ENCODE data around the gene FAAP20.

The FAAP20 gene

DNA sequence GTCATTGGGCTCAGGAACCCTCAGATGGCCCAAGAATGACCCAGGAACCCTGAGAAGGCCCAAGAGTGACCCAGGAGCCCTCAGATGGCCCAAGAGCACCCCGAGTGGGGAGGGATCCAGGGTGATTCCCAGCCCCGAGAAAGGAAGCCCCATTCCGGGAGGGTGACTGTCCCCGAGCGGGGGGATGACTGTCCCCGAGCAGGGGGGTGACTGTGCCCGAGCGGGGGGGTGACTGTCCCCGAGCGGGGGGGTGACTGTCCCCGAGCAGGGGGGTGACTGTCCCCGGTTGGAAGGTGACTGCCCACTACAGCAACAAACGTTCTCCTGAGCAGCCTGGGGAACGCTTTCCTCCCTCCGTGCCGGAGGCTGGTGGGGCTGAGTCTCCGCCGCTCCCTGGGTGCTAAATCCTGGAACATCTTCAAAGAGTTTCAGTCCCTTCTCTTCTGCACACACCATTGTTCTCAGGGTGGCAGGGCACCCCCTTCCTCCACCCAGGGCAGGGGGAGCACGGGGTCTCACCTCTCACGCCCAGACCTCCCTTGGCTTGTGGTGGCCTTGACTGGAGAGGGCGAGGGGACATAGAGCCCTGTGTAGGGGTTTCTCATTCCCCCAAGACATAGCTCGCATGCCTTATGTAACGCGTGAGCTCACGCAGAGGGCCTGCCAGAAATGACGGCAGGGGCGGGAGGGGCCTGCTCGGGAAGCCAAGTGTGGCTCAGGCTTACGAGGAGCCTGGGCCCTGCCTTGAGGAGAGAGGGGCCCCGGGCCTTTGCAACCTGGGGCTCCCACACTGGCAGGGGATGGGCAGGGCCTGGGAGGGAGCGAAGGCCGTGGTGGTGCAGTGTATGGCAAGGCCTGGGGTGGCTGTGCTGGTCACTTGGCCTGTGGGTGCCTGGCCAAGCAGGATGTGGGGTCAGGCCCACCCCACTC, 19.3 kb upstream of the FAAP20 start:
- Histone ChIP-seq H3K4me1 (ENCODE audit: insufficient read depth, low read length, severe bottlenecking) (no peaks in the 10 kb centered on the region), H4K20me1 (ENCODE audit: insufficient read depth, low read length) (no peaks in the 10 kb centered on the region), H3K4me3 (ENCODE audit: low read depth, low read length, poor library complexity, severe bottlenecking) (no peak overlapping the region), H3K4me2 (ENCODE audit: low read length) (no peak overlapping the region), H2AFZ (ENCODE audit: low read length) (no peak overlapping the region), H3K27me3 (ENCODE audit: insufficient read depth, low read length) (no peaks in the 10 kb centered on the region; the same call in 1 of the 2 replicates), H3K36me3 (ENCODE audit: insufficient read depth, low read length) (no peaks in the 10 kb centered on the region), H3K9ac (ENCODE audit: low read length) (no peak overlapping the region), H3K9me2 (ENCODE audit: low read depth, low read length) (no peaks in the 10 kb centered on the region), H3K79me2 (ENCODE audit: insufficient read depth, low read length) (no peaks in the 10 kb centered on the region), H3K27ac (ENCODE audit: low read depth, low read length, poor library complexity, severe bottlenecking) (no peak overlapping the region), H3K9me3 (ENCODE audit: low read length) (no peaks in the 10 kb centered on the region), H3F3A (ENCODE audit: insufficient read depth, low read length) (no peaks in the 10 kb centered on the region)
- TF ChIP-seq, protein P1, sequence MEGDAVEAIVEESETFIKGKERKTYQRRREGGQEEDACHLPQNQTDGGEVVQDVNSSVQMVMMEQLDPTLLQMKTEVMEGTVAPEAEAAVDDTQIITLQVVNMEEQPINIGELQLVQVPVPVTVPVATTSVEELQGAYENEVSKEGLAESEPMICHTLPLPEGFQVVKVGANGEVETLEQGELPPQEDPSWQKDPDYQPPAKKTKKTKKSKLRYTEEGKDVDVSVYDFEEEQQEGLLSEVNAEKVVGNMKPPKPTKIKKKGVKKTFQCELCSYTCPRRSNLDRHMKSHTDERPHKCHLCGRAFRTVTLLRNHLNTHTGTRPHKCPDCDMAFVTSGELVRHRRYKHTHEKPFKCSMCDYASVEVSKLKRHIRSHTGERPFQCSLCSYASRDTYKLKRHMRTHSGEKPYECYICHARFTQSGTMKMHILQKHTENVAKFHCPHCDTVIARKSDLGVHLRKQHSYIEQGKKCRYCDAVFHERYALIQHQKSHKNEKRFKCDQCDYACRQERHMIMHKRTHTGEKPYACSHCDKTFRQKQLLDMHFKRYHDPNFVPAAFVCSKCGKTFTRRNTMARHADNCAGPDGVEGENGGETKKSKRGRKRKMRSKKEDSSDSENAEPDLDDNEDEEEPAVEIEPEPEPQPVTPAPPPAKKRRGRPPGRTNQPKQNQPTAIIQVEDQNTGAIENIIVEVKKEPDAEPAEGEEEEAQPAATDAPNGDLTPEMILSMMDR (IDR thresholded peaks at IDR 0.05; ENCODE audit: low read length): no peak
- TF ChIP-seq EZH2 (IDR thresholded peaks at IDR 0.05; ENCODE audit: borderline replicate concordance, low read length): no peak

DNA sequence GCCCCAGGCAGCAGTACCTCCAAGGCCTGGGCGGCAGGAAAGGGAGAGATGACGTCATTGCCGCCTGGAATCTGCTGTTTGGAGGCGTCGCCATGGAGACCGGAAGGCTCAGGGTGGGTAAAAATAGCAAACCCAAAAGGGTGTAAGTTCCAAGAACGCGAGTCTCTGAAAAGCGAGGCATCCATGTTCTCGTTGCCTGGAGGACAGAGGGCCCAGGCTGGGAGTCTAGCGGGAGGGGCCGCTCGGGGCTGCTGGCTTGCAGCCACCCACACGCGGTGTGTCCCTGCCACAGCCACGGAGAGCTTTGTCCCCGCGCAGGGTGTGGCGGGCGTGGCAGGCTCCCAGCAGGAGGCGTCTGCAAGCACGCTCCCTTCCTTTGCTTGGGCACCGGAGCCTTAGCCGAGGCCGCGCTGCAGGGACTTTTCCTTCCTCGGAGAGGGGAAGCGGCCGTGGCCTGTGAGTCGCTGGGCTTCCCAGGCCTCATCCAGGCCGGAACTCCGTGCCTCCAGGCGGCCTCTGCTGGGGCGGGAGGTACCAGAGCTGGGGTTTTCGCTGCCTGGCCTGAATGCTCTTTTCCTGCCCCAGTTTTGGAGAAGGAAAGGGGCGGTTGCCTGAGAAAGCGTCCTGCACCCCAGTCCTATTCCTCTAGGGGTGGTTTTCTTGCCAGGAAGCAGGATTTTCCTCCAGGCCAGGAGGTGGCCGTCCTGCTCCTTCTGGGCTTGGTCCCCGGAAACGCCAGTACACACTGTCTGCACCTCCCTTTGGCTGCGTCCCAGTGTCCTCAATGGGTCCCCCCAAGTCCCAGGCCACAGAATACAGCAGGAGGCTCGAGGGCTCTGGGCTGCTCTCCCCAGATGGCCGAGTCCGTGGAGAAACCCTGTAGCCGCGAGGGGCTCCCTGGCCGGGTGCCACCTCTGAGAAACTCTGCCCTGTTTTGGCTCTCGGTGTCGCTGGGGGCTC, 18.2 kb upstream of the FAAP20 start:
- TF ChIP-seq, protein P1 (IDR thresholded peaks at IDR 0.05; ENCODE audit: low read length): no peak
- no peak for TF ChIP-seq EZH2 (IDR thresholded peaks at IDR 0.05; ENCODE audit: borderline replicate concordance, low read length)
- H3K9ac ChIP-seq (ENCODE audit: low read length): no peak overlapping the region

DNA sequence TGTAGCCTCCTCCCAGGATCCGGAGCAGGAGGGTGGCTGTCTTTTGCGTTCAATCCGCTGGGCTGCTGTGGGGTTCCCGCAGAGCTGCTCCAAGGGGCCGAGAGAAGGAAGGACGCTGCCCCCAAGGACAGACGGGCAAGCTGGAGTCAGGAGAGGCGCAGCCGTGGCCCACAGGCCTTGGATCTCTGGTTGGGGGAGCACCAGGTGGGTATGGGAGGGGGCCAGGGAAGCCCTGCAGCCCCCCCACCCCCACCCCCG, 17.6 kb upstream of the FAAP20 start:
- H4K20me1 ChIP-seq (ENCODE audit: insufficient read depth, low read length): no peaks in the 10 kb centered on the region
- H3K9me2 ChIP-seq (ENCODE audit: low read depth, low read length): no peaks in the 10 kb centered on the region
- no peak overlapping the region for H3K9ac ChIP-seq (ENCODE audit: low read length)
- no peak for TF ChIP-seq EZH2 (IDR thresholded peaks at IDR 0.05; ENCODE audit: borderline replicate concordance, low read length)
- TF ChIP-seq, protein P1 (IDR thresholded peaks at IDR 0.05; ENCODE audit: low read length): no peak
- no peak overlapping the region for H3K4me2 ChIP-seq (ENCODE audit: low read length)
- no peak overlapping the region for H3K27ac ChIP-seq (ENCODE audit: low read depth, low read length, poor library complexity, severe bottlenecking)
- no peaks in the 10 kb centered on the region for H3K9me3 ChIP-seq (ENCODE audit: low read length)
- H3K27me3 ChIP-seq (ENCODE audit: insufficient read depth, low read length): no peaks in the 10 kb centered on the region; the same call in 1 of the 2 replicates
- no peaks in the 10 kb centered on the region for H3F3A ChIP-seq (ENCODE audit: insufficient read depth, low read length)
- H3K4me1 ChIP-seq (ENCODE audit: insufficient read depth, low read length, severe bottlenecking): no peaks in the 10 kb centered on the region
- H3K79me2 ChIP-seq (ENCODE audit: insufficient read depth, low read length): no peaks in the 10 kb centered on the region
- H3K4me3 ChIP-seq (ENCODE audit: low read depth, low read length, poor library complexity, severe bottlenecking): no peak overlapping the region
- H2AFZ ChIP-seq (ENCODE audit: low read length): no peak overlapping the region
- no peaks in the 10 kb centered on the region for H3K36me3 ChIP-seq (ENCODE audit: insufficient read depth, low read length)

More for the DNA sequence above, 18.2 kb upstream of the FAAP20 start:
- Histone ChIP-seq H3K36me3 (ENCODE audit: insufficient read depth, low read length) (no peaks in the 10 kb centered on the region), H4K20me1 (ENCODE audit: insufficient read depth, low read length) (no peaks in the 10 kb centered on the region), H3K9me2 (ENCODE audit: low read depth, low read length) (no peaks in the 10 kb centered on the region), H3K27me3 (ENCODE audit: insufficient read depth, low read length) (no peaks in the 10 kb centered on the region; the same call in 1 of the 2 replicates), H3K4me2 (ENCODE audit: low read length) (no peak overlapping the region), H2AFZ (ENCODE audit: low read length) (no peak overlapping the region), H3K27ac (ENCODE audit: low read depth, low read length, poor library complexity, severe bottlenecking) (no peak overlapping the region), H3K79me2 (ENCODE audit: insufficient read depth, low read length) (no peaks in the 10 kb centered on the region), H3K9me3 (ENCODE audit: low read length) (no peaks in the 10 kb centered on the region), H3K4me3 (ENCODE audit: low read depth, low read length, poor library complexity, severe bottlenecking) (no peak overlapping the region), H3K4me1 (ENCODE audit: insufficient read depth, low read length, severe bottlenecking) (no peaks in the 10 kb centered on the region), H3F3A (ENCODE audit: insufficient read depth, low read length) (no peaks in the 10 kb centered on the region)

Data from OCI-LY1 (cell line).